NAMALWA (cell line): ENCODE data around the gene RGS12.

Experiments used
- DNase-seq: peaks from one replicate; pipeline ENCODE4 v3.0.0-alpha.2; 2015; ENCODE audit warnings: low spot score

Gene RGS12

DNA sequence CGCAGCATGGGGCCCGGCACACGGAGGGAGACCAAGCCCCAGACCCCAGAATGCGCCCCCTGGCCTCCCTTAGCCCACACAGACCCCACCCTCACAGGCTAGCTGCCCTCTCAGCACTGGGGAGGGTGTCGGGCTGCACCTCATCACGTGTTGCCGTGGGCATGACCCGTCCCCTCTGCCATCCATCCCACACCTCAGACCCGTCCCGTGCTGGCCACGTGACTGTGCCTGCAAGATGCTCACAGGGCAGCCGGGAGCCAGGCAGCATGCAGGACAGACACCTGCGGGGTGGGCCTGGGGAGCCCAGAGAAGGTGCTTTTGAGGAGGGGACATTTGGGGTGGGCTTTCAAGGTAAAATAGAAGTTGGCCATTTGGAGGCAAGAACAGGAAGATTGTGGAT is 39.0 kb upstream of the RGS12 start:
- DNase-seq: no peak

DNA sequence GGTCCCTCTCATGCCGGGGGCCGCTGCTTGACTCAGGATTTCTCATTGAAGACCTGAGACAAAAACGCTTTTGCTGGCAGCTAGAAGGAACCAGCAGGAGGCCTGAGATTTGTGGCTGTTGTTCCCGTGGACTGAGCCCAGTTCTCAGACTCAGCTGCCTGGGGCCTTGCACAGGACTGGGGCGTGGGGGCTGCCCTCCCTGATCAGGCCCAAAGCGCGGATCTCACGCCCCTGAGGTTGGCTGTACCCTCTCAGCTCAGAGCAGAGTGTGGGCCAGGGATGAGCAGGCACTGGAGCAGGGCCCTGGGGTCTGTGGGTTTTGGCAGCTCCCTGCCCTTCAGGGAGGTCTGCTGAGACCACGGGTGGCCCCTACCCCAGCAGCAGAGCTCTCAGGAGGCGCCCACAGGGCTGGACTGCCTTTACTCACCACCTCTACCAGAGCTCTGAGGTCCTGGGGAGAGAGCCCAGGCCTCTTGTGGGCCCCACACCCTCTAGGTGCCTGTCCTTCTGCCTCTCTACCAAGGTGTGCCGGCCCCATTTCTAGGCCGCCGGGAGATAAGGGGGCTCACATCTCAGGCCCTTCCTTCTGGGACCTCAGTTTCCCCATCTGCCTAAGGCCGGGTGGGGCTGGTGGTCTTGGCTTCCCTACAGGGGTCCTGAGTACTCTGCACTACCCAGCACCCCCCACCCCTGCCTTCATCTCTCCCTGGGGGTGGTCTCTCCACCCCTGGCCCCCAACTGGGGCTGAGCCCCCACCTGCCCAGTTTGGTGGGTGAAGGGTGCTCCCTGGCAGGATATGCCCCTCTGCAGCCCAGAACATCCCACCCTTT is 38.3 kb upstream of the RGS12 start:
- DNase-seq: no peak

DNA sequence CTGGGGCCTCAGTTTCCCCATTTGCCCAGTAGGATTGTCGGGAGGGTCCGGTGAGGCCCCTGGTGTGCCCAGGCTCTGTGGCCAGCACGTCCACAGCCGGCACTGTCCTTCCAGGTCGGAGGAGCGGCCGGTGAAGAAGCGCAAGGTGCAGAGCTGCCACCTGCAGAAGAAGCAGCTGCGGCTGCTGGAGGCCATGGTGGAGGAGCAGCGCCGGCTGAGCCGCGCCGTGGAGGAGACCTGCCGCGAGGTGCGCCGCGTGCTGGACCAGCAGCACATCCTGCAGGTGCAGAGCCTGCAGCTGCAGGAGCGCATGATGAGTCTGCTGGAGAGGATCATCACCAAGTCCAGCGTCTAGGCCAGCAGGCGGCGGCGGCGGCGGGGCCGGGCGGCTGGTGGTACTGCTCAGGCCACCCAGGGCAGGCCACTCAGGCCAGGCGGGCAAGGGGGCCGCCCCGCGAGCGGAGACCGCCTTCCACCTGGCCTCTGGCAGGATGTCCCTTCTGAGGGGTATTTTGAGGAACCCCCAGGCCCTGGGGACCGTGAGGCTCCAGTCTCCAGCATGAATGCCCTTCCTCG is 37.1 kb upstream of the RGS12 start:
- no peak for DNase-seq

DNA sequence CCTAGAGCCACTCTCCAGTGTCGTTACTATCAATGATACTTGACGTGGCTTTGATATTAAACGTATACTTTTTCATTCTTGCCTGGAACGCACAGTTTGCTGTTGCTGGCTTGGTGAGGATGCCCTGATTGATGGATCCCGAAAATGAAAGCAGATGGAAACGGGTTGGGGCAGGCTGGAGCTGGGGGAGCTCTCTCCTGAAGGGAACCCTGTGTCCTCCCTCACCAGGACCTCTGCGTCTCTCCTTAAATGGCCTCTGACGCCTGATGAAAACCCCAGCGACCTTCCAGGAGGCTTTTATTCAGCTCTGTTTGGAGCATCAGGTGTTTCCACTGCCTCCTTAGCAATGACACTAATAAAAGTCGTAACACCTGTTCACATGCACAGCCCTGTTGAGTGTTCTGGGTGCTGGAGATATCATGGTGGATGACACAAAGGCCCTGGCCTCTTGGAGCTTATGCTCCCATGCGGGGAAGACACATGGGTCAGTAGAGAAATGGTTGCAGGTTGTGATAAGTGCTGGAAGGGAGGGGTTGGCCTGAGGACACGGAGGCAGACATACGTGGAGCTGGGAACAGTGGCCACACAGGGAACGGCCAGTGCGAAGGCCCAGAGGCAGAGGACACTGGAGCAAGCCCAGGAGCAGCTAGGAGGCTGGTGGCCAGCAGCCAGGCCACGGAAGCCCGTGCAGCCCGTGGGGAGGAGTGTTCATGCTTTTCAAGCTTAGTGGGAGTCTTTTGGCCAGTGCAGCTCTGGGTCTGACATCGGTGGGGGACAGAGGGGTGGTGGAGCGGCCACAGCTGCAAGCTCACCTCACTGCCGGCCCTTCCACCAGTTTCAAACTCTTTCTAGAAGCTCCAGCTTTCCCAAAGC is 36.4 kb upstream of the RGS12 start:
- no peak for DNase-seq

DNA sequence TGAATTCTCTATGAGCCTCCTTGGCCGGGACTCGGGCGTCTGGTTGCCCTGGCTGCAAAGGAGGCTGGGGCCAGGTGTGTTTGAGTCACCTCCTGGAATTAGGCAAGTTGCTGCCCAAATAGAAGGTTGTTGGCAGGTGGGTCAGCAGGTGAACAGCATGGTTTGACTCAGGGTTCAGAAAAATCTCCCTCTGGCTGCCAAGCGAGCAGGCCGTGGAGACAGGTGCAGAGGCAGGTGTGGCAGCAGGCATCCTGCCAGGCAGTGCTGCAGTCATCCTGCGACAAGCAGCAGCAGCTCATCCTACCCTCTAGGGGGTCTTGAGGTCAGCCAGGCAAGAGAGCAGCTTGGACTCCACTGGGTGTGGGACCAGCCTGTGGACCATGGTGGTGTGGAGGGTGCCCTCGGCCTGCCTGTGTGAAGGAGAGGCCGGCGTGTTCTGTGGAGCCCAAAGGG is 35.7 kb upstream of the RGS12 start:
- DNase-seq: peak; percentile 66

DNA sequence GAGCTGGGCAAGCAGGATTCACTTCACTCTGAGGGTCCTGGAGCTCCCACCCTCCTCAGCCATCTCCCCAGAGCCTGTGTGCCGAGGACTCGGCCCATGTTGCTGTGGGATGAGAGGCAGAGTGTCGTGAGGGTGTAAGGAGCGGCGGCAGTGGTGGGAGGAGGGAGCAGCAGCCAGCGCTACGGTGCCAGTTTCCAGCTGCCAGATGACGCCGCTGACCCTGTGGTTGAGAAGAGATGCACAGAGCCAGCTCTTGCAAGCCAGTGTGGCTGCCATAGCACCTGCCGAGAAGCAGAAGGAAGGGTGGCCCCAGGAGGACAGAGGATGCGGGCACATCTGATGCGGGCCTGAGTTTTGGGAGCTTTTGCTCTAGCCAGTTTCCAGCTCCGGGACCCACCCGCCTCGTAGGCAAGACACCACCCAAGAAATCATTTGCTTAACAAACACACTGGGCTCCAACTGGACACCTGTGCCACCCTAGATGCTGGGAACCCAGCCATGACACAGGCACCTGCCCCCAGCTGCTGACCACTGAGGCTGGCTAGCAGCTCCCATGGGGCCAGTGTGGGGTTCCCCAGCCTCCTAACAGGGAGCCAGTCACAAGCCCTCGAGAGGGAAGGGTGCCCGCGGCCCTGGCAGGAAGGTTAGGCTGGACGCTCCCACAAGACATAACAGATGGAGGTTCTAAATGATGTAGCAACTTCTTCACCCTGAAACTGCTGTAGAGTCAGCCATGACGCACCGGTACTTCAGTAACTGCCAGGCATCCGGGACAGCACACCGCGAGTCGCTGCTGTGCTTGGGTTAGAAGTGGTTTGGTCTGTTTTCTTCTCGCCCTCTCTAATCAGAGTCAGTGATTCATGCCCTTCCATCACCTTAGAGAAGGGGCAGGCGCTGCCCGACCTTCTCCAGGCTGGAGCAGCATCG is 35.0 kb upstream of the RGS12 start:
- peak; percentile 73 for DNase-seq

DNA sequence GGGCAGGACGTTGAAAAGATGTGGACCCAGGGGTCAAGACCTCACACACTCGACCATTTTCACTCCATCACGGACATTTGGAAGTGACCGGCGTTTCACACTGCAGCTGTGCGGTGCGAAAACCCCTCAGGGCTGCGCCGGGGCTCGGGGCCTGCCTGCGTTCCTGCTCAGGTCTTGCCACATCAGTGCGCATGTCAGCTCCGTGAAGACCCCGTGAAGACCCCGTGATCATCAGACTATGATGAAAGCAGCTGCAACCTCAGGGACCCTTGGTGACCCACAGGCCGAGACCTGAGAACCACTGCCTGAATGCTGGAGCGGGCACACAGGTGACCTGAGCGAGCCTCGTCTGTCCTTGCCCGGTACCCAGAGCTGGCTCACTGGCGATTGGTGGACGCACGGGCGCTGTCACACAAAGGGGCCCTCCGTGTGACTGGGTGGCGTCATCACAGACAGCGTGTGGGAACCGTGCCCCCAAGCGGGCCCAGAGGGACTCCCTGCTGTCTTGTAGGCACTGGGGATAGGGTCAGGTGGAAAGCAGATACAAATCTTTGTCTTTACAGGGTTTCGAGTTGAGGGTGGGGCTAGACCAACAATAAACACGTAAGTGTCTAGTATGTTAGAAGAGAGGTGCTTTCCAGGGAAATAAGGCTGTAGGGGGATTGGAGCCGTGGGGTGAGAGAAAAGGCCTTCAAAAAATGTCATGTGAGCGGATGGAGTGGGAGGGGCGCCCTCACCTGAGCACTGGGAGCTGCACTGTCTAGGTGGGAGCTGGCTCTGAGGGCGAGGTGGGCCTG is 31.2 kb upstream of the RGS12 start:
- no peak for DNase-seq

DNA sequence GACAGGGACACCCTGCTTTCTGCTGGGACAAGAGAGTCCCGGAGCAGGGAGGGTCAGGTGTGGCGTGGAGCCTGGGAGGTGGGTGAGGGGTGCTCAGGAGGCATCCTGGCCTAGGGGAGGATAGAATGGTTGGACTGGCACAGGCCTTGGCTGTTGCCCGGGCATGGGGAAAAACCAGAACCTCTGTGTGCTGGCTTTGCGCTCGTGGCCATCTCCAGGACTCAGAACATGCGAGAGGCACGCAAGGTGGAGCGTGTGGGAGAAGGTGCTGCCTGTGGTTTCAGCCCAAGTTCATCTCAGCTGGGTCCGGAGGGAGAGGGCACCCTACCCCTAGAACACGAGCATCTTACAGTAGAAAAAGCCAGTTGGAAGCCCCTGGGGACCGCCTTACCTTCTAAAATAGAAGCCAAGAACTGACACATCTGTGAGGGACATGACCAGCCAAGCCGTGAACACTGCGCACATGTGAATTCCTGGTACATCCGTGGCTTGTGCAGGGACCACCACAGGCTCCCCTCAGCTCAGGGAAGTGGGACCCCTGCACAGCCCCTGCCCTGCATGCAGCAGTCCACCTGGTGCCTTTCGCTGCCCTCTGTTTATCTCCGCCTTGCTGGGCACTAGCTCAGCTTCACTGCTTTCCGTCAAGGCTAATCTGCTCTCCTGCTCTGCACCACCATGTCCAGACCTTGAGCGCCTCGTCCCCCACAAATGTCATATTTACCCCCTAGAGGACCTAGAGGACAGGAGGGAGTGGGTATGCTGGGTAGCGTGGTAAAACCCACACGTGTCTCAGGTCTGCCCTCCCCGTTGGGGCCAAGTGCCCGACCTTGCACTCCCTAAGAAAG is 30.4 kb upstream of the RGS12 start:
- DNase-seq: no peak

DNA sequence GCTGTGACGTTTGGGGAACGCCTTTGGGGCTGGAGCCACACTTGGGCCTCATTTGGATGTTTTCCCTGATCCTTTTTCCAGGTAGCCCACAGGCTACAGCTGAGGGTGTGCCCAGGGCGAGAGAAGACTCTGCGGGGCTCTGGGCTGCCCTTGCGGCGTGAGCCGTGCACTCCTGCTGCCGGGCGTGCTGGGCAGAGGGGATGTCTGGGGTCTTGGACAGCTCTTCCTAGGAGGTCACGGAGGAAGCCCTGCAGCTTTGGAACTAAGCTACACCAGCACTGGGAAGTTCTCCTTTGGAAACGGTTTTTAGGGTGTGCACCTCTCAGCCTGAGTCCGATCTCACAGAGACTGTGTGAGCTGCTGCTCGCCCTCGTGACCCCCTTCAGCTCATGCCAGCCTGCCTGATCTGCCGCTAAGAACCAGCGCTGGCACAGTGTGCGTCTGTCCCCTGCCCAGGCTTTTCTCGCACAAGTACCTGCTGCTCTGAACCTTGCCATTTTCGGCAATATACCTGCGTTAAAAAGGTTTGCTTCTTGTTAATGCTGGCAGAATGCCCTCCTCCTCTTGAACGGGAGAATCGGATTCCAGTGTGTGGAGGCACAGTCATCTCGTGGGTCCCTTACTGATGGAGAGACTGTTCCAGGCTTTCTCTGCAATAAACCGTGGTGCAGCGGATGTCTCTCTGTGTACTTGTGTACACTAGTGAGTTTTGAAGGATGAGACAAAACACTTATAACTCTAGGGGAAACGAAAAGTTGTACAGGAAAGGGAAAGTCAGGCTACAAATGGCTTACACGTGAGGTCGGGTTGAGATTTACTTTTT is 29.6 kb upstream of the RGS12 start:
- DNase-seq: no peak

DNA sequence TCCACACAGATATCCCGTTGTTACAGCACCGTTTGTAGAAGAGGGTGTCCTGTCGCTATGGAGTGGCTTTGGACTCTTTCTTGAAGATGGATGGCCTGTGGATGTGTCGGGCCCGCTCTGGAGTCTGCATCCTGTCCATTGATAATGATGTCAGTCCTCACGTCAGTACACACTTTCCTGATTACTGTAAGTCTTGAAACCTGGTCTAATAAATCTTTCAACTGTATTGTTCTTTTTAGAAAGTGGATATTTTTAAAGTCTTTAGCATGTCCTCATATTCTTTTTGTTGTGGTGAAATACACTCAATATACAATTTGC is 29.0 kb upstream of the RGS12 start:
- DNase-seq: no peak

DNA sequence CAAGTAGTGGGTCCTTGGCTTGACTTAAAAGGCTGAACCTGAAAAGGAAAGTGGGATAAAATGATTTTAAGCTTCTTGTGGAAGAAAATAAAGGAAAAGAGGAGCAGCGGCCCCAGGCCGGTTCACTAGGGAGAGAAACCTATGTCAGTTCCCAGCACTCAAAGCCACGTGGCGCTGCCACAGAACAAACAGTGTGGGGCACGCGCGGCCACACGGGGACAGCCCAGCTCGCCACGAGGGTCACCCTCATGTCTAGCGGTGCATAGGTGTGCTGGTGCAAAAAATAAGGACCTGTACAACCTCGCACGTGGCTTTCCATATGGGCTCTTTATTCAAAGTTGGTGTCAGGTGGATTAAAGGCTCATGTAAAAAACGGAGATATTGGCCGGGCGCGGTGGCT is 26.7 kb upstream of the RGS12 start:
- DNase-seq: no peak

DNA sequence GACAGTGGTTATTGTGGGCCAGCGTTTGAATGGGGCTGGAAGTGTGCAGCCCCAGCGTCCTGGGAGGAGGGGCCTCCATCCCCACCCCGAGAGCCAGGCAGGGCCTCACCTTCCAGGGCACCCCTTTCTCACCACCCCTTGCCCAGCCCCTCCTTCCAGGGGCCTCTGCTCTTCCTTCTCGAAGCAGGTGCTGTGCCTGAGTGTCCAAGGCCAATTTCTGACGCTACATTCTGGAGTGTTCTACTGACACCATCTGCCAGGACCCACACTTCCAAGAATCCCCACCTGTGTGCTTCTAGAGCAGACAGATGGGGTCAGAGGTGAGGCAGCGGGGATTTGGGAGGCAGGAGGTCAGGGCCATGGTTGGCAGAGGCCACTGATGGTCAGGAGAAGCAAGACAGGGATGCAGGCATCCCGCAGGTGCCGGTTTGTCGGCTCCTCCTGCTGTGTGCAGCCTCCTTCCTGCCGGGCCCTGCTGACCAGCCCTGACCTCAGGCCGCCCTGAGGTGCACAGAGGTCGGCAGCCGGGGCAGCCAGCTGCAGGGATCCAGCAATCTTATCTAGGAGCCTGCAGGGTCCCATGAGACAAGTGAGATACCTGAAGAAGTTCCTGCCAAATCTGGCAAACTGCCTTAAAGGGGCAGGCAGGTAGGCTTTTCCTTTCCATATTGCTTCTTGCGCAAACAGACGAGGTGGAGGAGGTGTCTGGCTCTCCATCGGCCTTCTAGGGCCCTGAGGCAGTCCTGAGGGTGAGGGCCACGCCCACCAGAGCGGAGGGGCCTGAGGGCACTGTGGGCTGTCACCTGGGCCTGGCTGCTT is 25.0 kb upstream of the RGS12 start:
- no peak for DNase-seq

DNA sequence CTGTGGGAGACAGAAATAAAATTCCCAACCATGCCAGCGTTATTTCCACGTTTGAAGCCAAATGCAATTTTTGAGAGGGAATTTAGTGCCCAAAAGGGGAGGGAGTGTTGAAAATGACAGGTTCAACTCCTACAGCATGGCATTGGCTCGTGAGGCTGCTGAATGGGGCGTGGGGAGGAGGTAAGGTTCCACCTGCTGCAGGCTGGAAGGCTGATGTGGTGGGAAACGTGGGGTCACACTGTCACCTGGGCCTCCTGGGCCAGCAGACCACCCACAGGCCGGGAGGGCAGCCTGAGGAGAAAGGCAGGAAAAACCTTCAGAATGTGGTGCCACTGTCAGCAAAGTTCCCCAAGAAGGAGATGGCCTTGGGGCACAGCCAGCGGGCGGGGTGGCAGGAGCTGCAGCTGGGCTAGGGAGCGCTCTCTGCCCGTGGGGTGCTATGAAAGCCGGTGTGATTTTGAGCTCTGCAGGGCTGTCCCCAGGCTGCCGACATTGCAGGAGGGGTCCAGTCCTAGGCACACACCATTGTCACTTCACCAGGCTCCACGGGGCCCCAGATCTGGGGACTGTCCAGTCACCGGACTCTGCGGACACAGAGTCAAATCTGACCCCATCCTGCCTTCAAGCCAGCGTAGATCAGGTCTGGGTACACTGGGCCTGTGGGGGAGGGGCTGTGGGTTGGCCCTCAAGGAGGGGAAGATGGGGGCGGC is 24.3 kb upstream of the RGS12 start:
- DNase-seq: no peak

DNA sequence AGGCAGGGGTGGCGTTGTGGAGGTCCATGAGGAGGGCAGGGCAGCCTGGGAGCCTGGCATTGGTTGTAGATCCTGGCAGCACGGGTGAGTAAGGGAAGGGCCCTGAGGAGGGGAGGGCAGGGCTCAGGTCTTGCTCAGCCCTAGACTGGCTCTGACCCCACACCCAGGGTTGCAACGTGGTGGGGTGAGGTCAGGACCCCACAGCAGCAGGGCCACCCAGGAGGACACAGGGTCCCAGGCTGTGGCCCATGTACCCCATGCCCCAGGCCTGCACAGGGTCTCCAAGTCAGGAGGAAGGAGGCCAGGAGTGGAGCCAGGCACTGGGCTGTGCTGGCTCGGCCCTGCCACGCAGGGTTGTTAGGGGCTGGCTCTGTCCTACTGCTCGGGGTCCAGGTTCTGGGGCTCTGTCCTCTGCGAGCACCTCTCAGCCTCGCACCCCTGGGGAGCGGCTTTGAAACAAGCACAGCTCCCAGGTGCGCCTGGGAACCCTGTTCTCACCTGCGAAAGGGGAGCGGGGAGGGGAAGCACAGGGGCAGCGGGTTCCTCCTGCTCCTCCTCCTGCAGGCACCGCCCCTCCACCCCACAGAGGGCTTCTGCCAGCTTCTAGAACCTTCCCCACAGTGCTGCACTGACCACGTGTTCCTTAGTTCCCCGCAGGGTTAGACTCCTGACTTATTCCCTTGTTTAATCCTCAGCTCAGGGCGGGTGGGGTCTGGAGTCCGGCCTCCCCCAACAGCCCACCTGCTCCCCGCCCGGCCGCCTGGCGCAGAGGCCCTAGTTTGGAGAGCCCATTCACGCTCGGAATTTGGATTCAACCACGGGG is 23.5 kb upstream of the RGS12 start:
- DNase-seq: no peak

DNA sequence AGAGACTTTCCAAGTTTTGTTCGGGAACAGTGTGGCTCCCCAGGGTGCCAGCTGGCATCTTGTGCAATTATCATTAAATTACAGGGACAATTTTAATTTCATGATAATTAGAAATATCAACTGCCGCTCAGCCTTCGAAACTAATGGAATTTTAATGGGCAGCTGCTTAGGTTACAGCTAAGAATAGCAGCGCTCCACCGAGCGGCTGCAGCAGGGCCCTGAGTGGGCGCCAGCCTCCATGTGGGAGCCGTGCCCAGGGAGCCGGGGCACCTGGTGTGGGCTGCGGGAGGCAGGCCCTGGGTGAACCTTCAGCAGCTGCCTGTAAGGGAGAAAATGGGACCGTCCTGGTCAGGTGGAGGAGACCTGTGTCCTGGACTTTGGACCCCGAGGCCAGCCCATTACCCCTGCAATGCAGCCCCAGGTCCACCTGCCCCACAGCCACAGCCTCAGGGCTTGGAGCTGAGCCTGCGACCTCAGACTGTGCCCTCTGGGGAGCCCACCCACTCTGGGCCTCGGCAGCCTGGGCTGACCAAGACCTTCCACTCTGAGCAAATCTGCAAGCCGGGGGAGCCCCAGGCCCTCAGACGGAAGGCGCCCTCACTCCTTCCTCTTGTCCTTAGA is 22.7 kb upstream of the RGS12 start:
- DNase-seq: no peak

DNA sequence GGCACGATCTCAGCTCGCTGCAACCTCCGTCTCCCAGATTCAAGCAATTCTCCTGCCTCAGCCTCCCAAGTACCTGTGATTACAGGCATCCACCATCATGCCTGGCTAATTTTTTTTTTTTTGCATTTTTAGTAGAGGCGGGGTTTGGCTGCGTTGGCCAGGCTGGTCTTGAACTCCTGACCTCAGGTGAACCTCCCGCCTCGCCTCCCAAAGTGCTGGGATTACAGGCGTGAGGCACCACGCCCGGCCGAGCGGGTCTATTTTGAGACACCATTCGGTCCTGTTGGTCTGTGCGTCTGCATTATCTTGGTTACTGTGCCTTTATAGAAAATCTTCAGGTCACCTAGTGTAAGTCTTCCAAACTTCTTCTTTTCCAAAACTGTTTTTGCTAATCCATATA is 21.7 kb upstream of the RGS12 start:
- no peak for DNase-seq
